ENCODE measurements around the gene ZNF697.

ZNF697 gene

GRCh38 chr1:119660253-119661083 lies 12.4 kb upstream of the ZNF697 start:
- DNase-seq, result no peak

GRCh38 chr1:119659628-119660027 lies 11.6 kb upstream of the ZNF697 start:
- DNase-seq, result no peak

GRCh38 chr1:119656410-119656955 lies 8.4 kb upstream of the ZNF697 start:
- DNase-seq, result no peak

- no peak for DNase-seq
These were observed 7.1 kb upstream of the ZNF697 start for GRCh38 chr1:119655154-119655553.

GRCh38 chr1:119653839-119654170 lies 5.7 kb upstream of the ZNF697 start:
- DNase-seq, result no peak

GRCh38 chr1:119653135-119653838 lies 5.2 kb upstream of the ZNF697 start:
- no peak for DNase-seq

GRCh38 chr1:119652587-119652986 lies 4.5 kb upstream of the ZNF697 start:
- no peak for DNase-seq

GRCh38 chr1:119651641-119652040 lies 3.6 kb upstream of the ZNF697 start:
- DNase-seq, result no peak

GRCh38 chr1:119651133-119651532 lies 3.1 kb upstream of the ZNF697 start:
- no peak for DNase-seq

GRCh38 chr1:119648620-119649004 lies 546 bp upstream of the ZNF697 start:
- no peak for DNase-seq

- DNase-seq, result no peak
These were observed 785 bp downstream of the ZNF697 start for GRCh38 chr1:119647228-119647733.

GRCh38 chr1:119646521-119647227 lies 1.4 kb downstream of the ZNF697 start:
- DNase-seq, result no peak

GRCh38 chr1:119639109-119639508 lies 9.0 kb downstream of the ZNF697 start:
- DNase-seq, result no peak

GRCh38 chr1:119637710-119638109 lies 10.4 kb downstream of the ZNF697 start:
- no peak for DNase-seq

- no peak for DNase-seq
These were observed 11.5 kb downstream of the ZNF697 start for GRCh38 chr1:119636491-119637089.

GRCh38 chr1:119635811-119636390 lies 12.2 kb downstream of the ZNF697 start:
- DNase-seq, result no peak

GRCh38 chr1:119634016-119634415 lies 14.1 kb downstream of the ZNF697 start:
- DNase-seq, result no peak

GRCh38 chr1:119633575-119633974 lies 14.5 kb downstream of the ZNF697 start:
- DNase-seq, result no peak

- no peak for DNase-seq
These were observed 15.2 kb downstream of the ZNF697 start for GRCh38 chr1:119632841-119633240.

GRCh38 chr1:119632103-119632490 lies 16.0 kb downstream of the ZNF697 start:
- no peak for DNase-seq

GRCh38 chr1:119631433-119632102 lies 16.5 kb downstream of the ZNF697 start:
- no peak for DNase-seq

- no peak for DNase-seq
These were observed 17.0 kb downstream of the ZNF697 start for GRCh38 chr1:119631086-119631432.

All from stimulated activated naive CD4-positive, alpha-beta T cell treated with Interleukin-2 at 50 U/mL for 16 hours (primary cell).